Measurements from ENCODE around the gene GRK5.

Gene GRK5

DNA sequence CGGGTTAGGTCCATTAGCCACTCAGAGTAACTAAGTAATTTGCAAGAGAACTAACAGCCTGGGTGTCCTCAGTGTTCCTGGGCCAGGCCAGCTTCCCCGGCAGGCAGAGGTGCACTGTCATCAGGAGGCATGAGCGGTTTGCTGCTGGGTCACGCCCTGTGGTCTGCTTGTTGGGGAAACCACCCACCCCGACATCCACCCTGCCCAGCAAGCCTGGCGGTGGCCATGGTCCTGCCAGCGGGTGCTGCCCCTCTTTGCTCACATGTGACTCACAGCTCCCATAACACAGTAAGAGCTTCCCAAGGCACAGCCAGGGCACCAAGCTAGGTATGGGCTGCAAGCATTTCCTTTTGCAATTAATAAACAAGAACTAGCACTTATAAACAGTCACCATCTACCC is 259.3 kb downstream of the GRK5 start:
- Histone ChIP-seq H3K4me3 (ENCODE audit: low read depth in 1 of 2, low read length in 1 of 2) (no peak overlapping the region), H3K9me3 (no peaks in the 10 kb centered on the region), H3K27ac (no peak overlapping the region), H3K36me3 (no peaks in the 10 kb centered on the region), H3K4me1 (ENCODE audit: control insufficient read depth in 1 of 2, insufficient read depth in 1 of 2, low read depth in 1 of 2, low read length in 1 of 2) (no peaks in the 10 kb centered on the region), H3K27me3 (peaks cover 18% of the 10 kb centered on the region)
- TF ChIP-seq CTCF (IDR thresholded peaks at IDR 0.05): no peak

DNA sequence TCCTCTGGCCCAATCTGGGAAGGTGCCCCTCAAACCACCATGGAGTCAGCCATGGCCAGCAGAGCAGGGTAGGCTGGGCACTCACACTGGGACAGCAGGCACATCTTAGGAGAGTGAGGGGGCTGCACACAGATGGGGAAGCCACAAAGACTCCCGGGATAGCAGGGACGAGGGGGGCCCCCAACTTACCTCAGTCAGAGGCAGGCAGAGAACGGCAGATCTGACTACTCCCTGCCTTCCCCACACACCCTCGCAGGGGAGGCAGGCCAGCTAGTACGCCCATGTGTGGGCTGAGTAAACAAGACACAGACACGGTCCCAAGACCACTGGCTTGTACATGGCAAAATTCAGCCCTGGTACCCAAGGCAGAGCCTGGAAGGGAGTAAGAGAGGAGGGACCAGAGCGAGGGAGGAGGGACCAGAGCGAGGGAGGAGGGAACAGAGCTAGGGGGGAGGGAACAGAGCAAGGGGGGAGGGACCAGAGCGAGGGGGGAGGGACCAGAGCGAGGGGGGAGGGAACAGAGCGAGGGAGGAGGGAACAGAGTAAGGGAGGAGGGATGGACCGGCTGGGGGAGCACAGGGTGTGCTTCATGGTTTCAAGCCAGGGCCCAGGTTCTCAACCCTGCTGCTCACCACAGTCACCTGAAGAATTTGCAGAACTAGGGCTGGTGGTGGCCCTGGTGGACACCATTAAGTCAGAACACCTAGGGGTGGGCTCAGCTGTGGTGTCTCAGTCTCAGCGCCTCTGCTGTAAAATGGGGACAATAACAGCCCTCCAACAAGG is 261.4 kb downstream of the GRK5 start:
- Histone ChIP-seq H3K4me3 (ENCODE audit: low read depth in 1 of 2, low read length in 1 of 2) (no peak overlapping the region), H3K9me3 (no peaks in the 10 kb centered on the region), H3K4me1 (ENCODE audit: control insufficient read depth in 1 of 2, insufficient read depth in 1 of 2, low read depth in 1 of 2, low read length in 1 of 2) (no peaks in the 10 kb centered on the region), H3K27ac (no peak overlapping the region), H3K36me3 (no peaks in the 10 kb centered on the region), H3K27me3 (peaks cover 18% of the 10 kb centered on the region)
- TF ChIP-seq CTCF (IDR thresholded peaks at IDR 0.05): no peak

DNA sequence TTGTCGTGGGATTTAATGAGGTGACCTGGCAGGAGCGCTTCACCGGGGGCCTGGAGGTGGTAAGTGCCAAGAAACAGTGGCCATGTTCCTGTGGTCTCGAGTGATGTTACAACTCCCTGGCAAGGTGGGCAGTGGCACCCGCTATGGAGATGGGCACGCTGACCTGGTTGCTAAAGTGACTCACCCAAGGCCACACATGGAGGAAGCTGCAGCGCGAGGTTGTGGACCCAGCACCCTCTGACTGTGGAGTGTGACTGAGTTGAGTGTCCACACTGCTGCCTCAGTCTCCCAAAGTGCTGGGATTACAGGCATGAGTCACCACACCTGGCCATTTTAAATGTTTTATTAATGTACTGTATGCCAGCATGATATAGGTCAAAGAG is 261.9 kb downstream of the GRK5 start:
- peaks cover 18% of the 10 kb centered on the region for H3K27me3 ChIP-seq
- H3K36me3 ChIP-seq: no peaks in the 10 kb centered on the region
- H3K9me3 ChIP-seq: no peaks in the 10 kb centered on the region
- H3K27ac ChIP-seq: no peak overlapping the region
- no peaks in the 10 kb centered on the region for H3K4me1 ChIP-seq (ENCODE audit: control insufficient read depth in 1 of 2, insufficient read depth in 1 of 2, low read depth in 1 of 2, low read length in 1 of 2)
- H3K4me3 ChIP-seq (ENCODE audit: low read depth in 1 of 2, low read length in 1 of 2): no peak overlapping the region
- no peak for TF ChIP-seq CTCF (IDR thresholded peaks at IDR 0.05)

DNA sequence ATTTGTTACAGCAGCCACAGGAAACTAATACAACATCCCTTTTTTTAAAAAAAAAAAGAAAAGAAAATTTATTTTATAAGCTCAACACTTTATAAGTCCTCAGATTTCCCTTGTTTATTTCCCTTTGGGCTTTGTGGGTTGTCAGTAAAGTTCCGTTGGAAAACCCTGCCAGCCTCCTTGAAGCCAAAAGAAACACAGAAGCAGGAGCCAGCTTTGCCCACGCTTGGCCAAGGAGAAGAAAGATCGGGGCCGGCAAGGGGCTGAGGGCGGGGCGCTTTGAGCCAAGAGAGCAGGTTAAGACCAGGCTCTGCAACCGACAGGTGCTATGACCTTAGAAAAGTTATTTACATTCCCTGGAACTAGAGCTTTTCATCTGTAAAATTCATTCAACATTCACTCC is 262.5 kb downstream of the GRK5 start:
- Histone ChIP-seq H3K4me3 (ENCODE audit: low read depth in 1 of 2, low read length in 1 of 2) (no peak overlapping the region), H3K4me1 (ENCODE audit: control insufficient read depth in 1 of 2, insufficient read depth in 1 of 2, low read depth in 1 of 2, low read length in 1 of 2) (no peaks in the 10 kb centered on the region), H3K27me3 (peaks cover 18% of the 10 kb centered on the region), H3K27ac (no peak overlapping the region), H3K36me3 (no peaks in the 10 kb centered on the region), H3K9me3 (no peaks in the 10 kb centered on the region)
- no peak for TF ChIP-seq CTCF (IDR thresholded peaks at IDR 0.05)

DNA sequence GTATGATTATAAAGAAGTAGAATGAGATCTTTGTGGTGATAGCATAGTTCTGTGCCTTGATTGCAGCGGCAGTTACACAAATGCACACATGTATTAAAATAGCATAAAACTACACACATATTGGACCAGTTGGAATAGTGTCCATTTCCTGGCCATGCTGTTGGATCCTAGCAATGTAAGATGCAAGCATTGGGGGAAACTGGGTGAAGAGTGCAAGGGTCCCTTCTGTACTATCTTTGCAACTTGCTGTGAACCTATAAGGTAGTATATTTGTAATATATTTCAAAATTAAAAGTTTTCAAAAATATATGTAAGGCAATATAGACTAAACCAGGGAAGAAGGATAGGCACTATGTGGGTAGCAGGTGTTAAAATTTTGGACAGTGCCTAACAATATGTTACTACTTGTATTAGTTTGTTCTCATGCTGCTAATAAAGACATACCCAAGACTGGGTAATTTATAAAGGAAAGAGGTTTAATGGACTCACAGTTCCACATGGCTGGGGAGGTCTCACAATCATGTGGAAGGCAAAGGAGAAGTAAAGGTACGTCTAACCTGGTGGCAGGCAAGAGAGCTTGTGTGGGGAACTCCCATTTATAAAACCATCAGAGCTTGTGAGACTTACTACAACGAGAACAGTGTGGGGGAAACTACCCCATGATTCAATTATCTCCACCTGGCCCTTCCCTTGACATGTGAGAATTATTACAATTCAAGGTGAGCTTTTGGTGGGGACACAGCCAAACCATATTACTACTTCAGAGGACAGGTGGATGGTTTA is 263.7 kb downstream of the GRK5 start:
- H3K4me3 ChIP-seq (ENCODE audit: low read depth in 1 of 2, low read length in 1 of 2): no peak overlapping the region
- H3K27me3 ChIP-seq: peaks cover 11% of the 10 kb centered on the region
- no peak overlapping the region for H3K27ac ChIP-seq
- TF ChIP-seq CTCF (IDR thresholded peaks at IDR 0.05): no peak
- no peaks in the 10 kb centered on the region for H3K36me3 ChIP-seq
- peaks cover 0 to 2% of the 10 kb centered on the region in 2 experiments for H3K4me1 ChIP-seq (ENCODE audit: control insufficient read depth in 1 of 2, insufficient read depth in 1 of 2, low read depth in 1 of 2, low read length in 1 of 2)
- no peaks in the 10 kb centered on the region for H3K9me3 ChIP-seq

Data from neutrophil (primary cell).